ENCODE results near the gene FN3KRP.

DNA sequence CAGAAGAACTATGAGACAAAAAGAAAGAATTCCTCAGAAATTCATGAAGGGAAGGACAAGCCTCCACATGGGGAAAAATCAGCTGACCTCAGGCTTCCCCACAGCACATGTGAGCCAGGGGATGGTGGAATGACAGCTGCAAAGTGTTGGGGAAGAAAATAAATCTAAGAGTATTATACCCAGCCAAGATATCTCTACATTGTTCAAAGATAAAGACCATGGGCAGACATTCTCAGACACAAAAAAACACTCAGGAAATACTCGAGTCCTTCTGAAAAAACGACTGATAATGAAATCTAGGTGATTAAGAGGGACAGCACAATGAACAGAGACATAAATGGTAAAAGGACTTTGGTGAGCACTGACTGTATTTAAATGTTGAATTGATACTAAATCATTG lies 21.9 kb upstream of the FN3KRP start:
- TF ChIP-seq, protein P1, sequence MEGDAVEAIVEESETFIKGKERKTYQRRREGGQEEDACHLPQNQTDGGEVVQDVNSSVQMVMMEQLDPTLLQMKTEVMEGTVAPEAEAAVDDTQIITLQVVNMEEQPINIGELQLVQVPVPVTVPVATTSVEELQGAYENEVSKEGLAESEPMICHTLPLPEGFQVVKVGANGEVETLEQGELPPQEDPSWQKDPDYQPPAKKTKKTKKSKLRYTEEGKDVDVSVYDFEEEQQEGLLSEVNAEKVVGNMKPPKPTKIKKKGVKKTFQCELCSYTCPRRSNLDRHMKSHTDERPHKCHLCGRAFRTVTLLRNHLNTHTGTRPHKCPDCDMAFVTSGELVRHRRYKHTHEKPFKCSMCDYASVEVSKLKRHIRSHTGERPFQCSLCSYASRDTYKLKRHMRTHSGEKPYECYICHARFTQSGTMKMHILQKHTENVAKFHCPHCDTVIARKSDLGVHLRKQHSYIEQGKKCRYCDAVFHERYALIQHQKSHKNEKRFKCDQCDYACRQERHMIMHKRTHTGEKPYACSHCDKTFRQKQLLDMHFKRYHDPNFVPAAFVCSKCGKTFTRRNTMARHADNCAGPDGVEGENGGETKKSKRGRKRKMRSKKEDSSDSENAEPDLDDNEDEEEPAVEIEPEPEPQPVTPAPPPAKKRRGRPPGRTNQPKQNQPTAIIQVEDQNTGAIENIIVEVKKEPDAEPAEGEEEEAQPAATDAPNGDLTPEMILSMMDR (IDR thresholded peaks at IDR 0.05) = no peak
- no peak for TF ChIP-seq POLR2A (IDR thresholded peaks at IDR 0.05)

Measured in adrenal gland (tissue), 5 donors.